Common myeloid progenitor, CD34-positive (primary cell): Measurements from ENCODE around the gene IGSF1.

Source experiments
- CTCF ChIA-PET: fragments of 350-600 bp; sonication (Branson Sonifier 250); formaldehyde crosslinking; loops from one replicate; lab custom pipeline; 2021; ENCODE audit warnings: antibody characterized with exemption; lab: Charles Lee
- POLR2A ChIA-PET: fragments of 350-600 bp; sonication (Branson Sonifier 250); formaldehyde crosslinking; loops from one replicate; lab custom pipeline; 2021; ENCODE audit warnings: antibody characterized with exemption; lab: Charles Lee
- DNase-seq, 3 donors: peaks; one replicate each; pipeline versions ENCODE4 v3.0.0 to v3.0.0-alpha.2; 2013
- H3K27ac ChIP-seq, 2 experiments: 1 replicate in 1 of 2; 2 replicates in 1 of 2; pipeline ENCODE4 v1.7.0; 2013; ENCODE audit warnings: inconsistent platforms in 2 of 2, low read length in 2 of 2, mild to moderate bottlenecking in 2 of 2, low read depth in 1 of 2, moderate library complexity in 1 of 2; ENCODE audit not compliant: severe bottlenecking in 2 of 2, insufficient read depth in 1 of 2, poor library complexity in 1 of 2
- H3K27me3 ChIP-seq, 5 experiments: replicated peaks in 2 of 5; 1 replicate in 3 of 5; 2 replicates in 2 of 5; pipeline versions ENCODE4 v1.6.1 to v1.7.0; 2013; ENCODE audit warnings: low read length in 4 of 5, mild to moderate bottlenecking in 2 of 5, moderate library complexity in 2 of 5, inconsistent platforms in 1 of 5; ENCODE audit not compliant: insufficient read depth in 5 of 5, control insufficient read depth in 4 of 5
- H3K36me3 ChIP-seq, 4 experiments: 1 replicate in 2 of 4; 2 replicates in 2 of 4; pipeline versions ENCODE4 v1.6.1 to v1.7.0; 2013; ENCODE audit warnings: low read length in 3 of 4, control low read depth in 1 of 4, mild to moderate bottlenecking in 1 of 4; ENCODE audit not compliant: control insufficient read depth in 4 of 4, insufficient read depth in 4 of 4
- H3K4me1 ChIP-seq, 4 experiments: 1 replicate in 3 of 4; 2 replicates in 1 of 4; pipeline versions ENCODE4 v1.6.1 to v1.7.1; 2013; ENCODE audit warnings: low read length in 3 of 4, mild to moderate bottlenecking in 3 of 4, control low read depth in 1 of 4, inconsistent platforms in 1 of 4, moderate library complexity in 1 of 4; ENCODE audit not compliant: control insufficient read depth in 4 of 4, insufficient read depth in 4 of 4; ENCODE audit errors: control extremely low read depth in 1 of 4
- H3K4me3 ChIP-seq, 7 experiments: 1 replicate in 4 of 7; 2 replicates in 3 of 7; pipeline versions ENCODE4 v1.5.1 to v1.7.0; 2013; ENCODE audit warnings: mild to moderate bottlenecking in 7 of 7, low read length in 6 of 7, moderate library complexity in 6 of 7, inconsistent platforms in 2 of 7, low read depth in 2 of 7, control low read depth in 1 of 7; ENCODE audit not compliant: insufficient read depth in 4 of 7, control insufficient read depth in 1 of 7; ENCODE audit errors: extremely low read depth in 1 of 7
- H3K9me3 ChIP-seq, 5 experiments: 1 replicate in 4 of 5; 2 replicates in 1 of 5; pipeline versions ENCODE4 v1.6.1 to v1.7.1; 2013; ENCODE audit warnings: low read length in 4 of 5, mild to moderate bottlenecking in 2 of 5, inconsistent platforms in 1 of 5, low read depth in 1 of 5, moderate library complexity in 1 of 5; ENCODE audit not compliant: control insufficient read depth in 4 of 5, insufficient read depth in 2 of 5; ENCODE audit errors: control extremely low read depth in 1 of 5
- WGBS: methylation state at CpG from one replicate; pipeline ENCODE4 v1.1.5; 2013; ENCODE audit not compliant: insufficient coverage; 5-methylcytosine and 5-hydroxymethylcytosine counted together

Gene IGSF1

DNA sequence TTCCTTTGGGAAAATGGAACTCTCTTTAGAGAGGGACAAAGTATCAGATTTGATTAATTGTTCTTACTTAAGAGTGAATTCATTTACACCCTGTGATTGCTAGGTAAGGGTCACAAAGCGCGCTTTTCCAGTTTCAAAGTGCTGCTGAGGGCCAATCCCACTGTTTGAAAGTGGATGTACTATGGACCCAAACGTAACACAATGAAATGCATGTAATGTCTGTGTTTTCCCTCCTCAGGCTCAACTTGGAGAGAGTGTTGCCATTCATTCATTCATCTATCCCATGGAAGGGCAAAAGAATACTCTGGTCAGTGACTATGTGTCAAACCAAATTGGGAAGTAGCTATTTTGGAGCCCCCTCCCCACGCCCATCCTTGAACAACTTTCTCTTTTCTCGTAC is 16.1 kb downstream of the IGSF1 start:
- Histone ChIP-seq H3K36me3 (no peaks in the 10 kb centered on the region), H3K4me1 (no peaks in the 10 kb centered on the region), H3K27ac (no peak overlapping the region), H3K27me3 (peaks cover 0 to 16% (median 0%) of the 10 kb centered on the region in 5 experiments), H3K4me3 (no peak overlapping the region), H3K9me3 (no peaks in the 10 kb centered on the region)
- no peak for DNase-seq
- POLR2A ChIA-PET: no interaction called here
- CTCF ChIA-PET: no interaction called here
- WGBS: 94% methylated on average over 4 of the region's 5 CpGs

DNA sequence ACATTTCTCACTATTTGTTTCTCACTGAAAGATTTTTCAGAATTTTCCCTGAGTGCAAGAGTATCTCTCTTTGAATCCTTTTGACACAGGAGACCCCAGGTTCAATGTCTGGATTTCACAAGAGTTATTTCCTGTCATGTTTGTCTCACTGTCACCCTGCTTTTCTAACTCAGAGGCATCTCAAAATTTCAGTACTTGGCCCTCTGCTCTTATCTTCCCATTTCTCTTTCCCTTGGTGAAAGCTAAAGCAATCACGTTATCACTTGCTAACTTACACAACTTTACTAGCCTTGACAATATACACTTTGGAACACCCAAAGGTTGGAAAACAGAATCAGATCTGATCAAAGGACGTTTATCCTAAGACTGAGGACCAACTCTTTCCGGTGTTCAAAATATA is 17.3 kb downstream of the IGSF1 start:
- no peaks in the 10 kb centered on the region for H3K36me3 ChIP-seq

DNA sequence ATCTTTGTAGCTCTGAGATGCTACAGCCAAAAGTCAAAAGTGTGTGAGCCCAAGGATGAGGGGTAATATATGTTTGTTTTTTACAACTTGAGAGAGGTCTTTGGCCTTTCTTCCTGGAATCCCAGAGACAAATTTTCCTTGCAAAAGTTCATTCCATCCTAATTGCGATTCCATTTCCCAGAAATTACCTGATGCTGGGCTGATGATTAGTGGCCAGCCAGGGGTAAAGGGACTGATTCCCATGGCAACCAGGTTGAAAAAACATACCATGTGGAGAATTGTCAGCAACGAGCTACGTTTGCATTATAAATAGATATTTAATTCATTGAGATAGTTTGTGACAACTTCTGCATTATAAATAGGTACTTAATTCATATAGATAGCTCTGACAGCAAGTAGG is 17.8 kb downstream of the IGSF1 start:
- Histone ChIP-seq H3K9me3 (no peaks in the 10 kb centered on the region), H3K27ac (no peak overlapping the region), H3K4me3 (no peak overlapping the region), H3K4me1 (no peaks in the 10 kb centered on the region), H3K27me3 (peaks cover 0 to 5% (median 0%) of the 10 kb centered on the region in 5 experiments), H3K36me3 (no peaks in the 10 kb centered on the region)
- ChIA-PET CTCF (no interaction called here), POLR2A (no interaction called here)
- no CpG with 5 or more reads among the region's 3 CpGs for WGBS
- DNase-seq: no peak

More for the DNA sequence above, 17.3 kb downstream of the IGSF1 start:
- H3K27ac ChIP-seq: no peak overlapping the region
- CTCF ChIA-PET: no interaction called here
- H3K27me3 ChIP-seq: peaks cover 0 to 10% (median 0%) of the 10 kb centered on the region in 5 experiments
- DNase-seq: no peak
- H3K9me3 ChIP-seq: no peaks in the 10 kb centered on the region
- no peaks in the 10 kb centered on the region for H3K4me1 ChIP-seq
- POLR2A ChIA-PET: no interaction called here
- no peak overlapping the region for H3K4me3 ChIP-seq
- WGBS: 40% methylated on average over 2 of the region's 3 CpGs

DNA sequence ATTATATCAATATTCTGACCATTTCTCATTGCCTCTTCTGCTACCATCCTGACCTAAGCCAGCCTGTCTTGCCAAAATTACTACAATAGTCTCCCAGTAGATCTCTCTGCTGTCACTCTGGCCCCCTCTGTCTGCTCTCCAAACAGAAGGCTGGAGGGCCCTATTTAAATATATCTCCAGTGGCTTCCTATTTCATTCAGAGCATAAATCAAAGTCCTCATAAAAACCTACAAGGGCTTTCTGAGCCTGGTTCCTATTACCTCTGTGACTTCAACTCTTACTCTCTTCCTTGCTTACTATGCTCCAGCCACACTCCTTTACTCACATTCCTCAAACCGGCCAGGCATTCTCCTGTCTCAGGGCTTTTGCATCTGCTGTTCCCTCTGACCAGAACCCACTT is 19.0 kb downstream of the IGSF1 start:
- CTCF ChIA-PET: no interaction called here
- H3K36me3 ChIP-seq: no peaks in the 10 kb centered on the region
- H3K27me3 ChIP-seq: peaks cover 0 to 5% (median 0%) of the 10 kb centered on the region in 5 experiments
- no peak overlapping the region for H3K27ac ChIP-seq
- H3K4me3 ChIP-seq: no peak overlapping the region
- DNase-seq: no peak
- POLR2A ChIA-PET: no interaction called here
- no peaks in the 10 kb centered on the region for H3K9me3 ChIP-seq
- no peaks in the 10 kb centered on the region for H3K4me1 ChIP-seq
- WGBS: 0% methylated on average over 1 of the region's 1 CpG

DNA sequence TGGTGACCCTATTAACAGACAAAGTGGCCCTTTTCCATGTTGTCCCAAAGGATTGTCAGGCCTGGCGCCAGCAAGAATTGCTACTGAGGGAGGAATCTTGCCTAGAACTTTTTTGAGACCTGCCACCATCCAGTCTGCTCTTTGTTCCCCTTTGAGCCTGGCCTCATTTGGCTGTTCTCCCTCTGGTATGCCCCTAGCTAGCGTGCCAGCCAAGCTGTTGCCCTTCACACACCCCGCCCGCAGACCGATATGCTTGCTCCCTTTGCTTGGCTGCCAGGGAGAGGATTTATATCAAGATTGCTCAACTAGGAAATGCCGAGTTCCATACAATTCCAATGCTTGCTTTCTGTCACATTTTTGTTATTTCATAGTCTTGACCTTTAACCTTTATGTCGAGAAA is 24.4 kb downstream of the IGSF1 start:
- H3K9me3 ChIP-seq: no peaks in the 10 kb centered on the region
- ChIA-PET CTCF (no interaction called here), POLR2A (no interaction called here)
- no peaks in the 10 kb centered on the region for H3K36me3 ChIP-seq
- H3K4me1 ChIP-seq: no peaks in the 10 kb centered on the region
- H3K4me3 ChIP-seq: no peak overlapping the region
- peaks cover 0 to 5% (median 0%) of the 10 kb centered on the region in 5 experiments for H3K27me3 ChIP-seq
- WGBS: 95% methylated on average over 6 of the region's 7 CpGs
- no peak for DNase-seq
- no peak overlapping the region for H3K27ac ChIP-seq

DNA sequence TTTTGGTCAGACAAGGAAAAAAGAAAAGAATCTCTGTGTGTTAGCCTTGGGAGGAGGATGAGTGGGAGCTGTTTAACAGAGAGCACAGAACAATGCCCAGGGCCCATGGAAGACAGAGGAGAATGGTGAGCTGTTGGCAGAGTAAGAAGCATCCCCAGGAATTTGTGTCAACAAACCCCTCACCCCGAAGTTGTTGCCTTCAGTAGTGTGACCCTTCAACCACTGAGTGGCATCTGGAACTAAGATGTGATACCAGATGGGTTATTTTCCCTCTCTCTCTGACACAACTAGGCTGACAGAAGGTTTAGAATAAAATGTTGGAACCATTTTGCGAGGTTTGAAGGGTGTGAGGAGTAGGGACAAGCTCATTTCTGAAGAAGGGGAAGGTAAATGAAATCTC is 25.1 kb downstream of the IGSF1 start:
- H3K4me1 ChIP-seq: no peaks in the 10 kb centered on the region
- no peaks in the 10 kb centered on the region for H3K36me3 ChIP-seq
- H3K4me3 ChIP-seq: no peak overlapping the region
- CTCF ChIA-PET: no interaction called here
- H3K9me3 ChIP-seq: no peaks in the 10 kb centered on the region
- H3K27me3 ChIP-seq: peaks cover 0 to 5% (median 0%) of the 10 kb centered on the region in 5 experiments
- no CpG with 5 or more reads among the region's 2 CpGs for WGBS
- no peak overlapping the region for H3K27ac ChIP-seq
- no peak for DNase-seq
- POLR2A ChIA-PET: no interaction called here

DNA sequence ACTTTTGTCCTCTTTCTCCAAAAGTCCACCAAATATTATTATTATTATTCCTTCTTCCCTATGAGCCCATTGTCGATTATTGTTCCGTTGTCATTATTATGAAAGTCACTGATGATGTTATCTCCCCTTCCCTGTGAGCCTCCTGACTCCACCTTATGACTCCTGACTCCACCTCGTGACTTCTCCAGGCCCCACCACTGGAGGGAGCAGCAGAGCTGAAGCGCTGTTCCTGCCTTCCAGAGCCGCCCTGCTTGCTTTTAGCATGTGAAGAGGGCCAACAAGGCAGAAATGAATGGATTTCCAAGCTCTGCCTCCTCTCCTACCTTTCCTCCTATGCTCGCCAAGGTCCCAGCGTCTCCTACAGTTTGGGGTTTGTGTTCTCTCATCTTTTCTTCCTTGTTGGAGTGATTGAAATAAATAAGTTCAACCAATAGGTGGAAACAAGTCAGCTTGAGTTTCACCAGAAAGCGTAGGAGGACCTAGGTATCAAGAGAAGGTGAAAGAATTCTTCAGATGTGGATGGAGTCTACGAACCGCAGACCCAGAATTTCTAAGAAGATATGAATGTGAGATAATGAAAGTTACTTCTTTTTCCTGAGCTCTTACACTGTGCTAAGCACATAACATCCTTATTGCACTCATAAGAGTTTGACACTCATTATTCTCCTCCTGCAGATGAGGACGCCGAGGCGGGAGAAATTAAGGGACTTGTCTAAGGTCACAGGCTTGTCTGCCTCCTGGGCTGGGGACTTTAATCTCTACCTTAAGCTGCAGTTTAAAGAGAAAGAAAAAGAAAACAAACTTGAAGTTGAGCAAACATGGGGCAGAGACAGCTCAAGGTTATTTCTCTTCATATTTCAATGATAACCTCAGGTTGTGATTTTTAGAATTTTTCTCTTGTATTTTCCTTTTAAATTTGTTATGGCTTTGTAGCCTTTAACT is 26.1 kb downstream of the IGSF1 start:
- no peaks in the 10 kb centered on the region for H3K9me3 ChIP-seq
- H3K4me1 ChIP-seq: no peaks in the 10 kb centered on the region
- WGBS: 34% methylated on average over 4 of the region's 13 CpGs
- DNase-seq: peak; percentile 2 to 8 (median 6)
- no peaks in the 10 kb centered on the region for H3K36me3 ChIP-seq
- POLR2A ChIA-PET: no interaction called here
- H3K27me3 ChIP-seq: peaks cover 0 to 5% (median 0%) of the 10 kb centered on the region in 5 experiments
- CTCF ChIA-PET: interaction anchor here (1.4 kb wide), 1 partner anchor 22 kb away, joined by 3 read pairs; no protein-coding TSS in a partner anchor
- no peak overlapping the region for H3K4me3 ChIP-seq
- no peak overlapping the region for H3K27ac ChIP-seq
